ENCODE data around the gene CD86. TPM values are rescaled to one million over a fixed set of nuclear protein-coding genes. Genes with fewer than 3 reads are reported as not detected.
"Not testable (repeated sequence)": the region's sequence is repeated elsewhere in the genome, so short reads cannot be mapped to it uniquely, and the experiment has no call there.

The CD86 gene
- polyA plus RNA-seq (2014; cell fraction: cytosol; rRNA removed) = not detected in 2 replicates
- not detected in 2 replicates for polyA plus RNA-seq (2014; cell fraction: nucleus; rRNA removed)

GRCh38 chr3:122055215-122055614 lies at the start of gene CD86:
Gene CD86 (plus strand): TSS chr3:122055362. CDS start chr3:122055490, 128 bp downstream.
- DNase-seq (ENCODE audit: low spot score) = no peak

GRCh38 chr3:122006267-122006666 lies 48.9 kb upstream of the CD86 start:
- DNase-seq (ENCODE audit: low spot score) = no peak

- DNase-seq (ENCODE audit: low spot score) = no peak
Observed at GRCh38 chr3:122008166-122008565, 47.0 kb upstream of the CD86 start.

DNA sequence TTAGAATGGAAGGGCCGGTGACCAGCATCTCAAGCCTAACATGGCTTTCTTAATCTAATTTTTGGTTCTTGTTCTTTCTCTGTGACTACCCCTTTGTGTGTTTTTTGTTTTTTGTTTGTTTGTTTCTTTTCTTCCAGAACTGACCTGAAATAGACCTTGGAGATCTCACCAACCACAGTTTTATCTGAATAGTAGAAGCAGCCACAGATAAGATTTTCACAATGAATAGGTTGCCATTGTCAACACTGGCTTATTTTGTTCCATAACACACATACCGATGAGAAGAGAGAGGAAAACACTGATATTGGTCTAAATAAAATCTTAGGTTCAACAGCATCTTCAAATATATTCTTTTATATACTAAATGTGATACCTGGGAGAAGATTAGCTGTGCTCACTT lies 44.7 kb upstream of the CD86 start:
- no peak for DNase-seq (ENCODE audit: low spot score)

DNA sequence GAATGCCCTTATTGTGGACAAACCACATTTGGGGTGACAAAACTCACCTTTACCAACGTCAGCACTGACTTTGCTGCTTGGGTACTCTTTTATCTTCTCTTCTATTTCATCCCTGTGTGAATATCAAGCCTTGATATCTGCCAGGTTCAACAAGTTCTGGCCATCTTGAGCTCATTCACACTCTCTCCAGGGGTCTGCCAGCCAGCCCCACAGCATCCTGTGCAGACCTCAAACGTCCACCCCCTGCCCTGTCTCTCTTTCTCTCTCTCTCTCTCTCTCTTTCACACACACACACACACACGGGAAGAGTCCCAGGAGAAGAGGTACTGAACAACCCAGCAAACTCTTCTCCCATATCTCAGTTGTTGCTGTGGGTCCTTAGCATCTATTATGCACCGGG lies 43.8 kb upstream of the CD86 start:
- DNase-seq (ENCODE audit: low spot score) = no peak

DNA sequence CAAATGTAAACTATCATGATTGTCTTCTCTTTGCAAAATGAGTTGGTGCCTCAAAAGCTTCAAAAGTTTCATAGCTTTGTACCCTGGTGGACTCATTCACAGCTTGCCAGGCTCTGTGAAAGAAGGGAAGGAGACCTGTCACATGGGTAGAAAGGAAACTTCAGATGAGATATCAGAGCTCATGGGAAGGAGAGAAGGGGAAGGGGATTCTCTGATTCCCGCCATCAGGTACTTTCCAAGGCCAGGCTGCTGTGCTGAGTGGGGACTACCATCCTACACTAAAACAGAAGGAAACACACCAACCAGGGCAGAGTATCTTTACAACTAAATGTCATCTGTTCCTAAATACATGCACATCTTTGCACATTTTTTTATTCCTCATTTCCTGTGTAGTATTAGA lies 42.3 kb upstream of the CD86 start:
- no peak for DNase-seq (ENCODE audit: low spot score)

DNA sequence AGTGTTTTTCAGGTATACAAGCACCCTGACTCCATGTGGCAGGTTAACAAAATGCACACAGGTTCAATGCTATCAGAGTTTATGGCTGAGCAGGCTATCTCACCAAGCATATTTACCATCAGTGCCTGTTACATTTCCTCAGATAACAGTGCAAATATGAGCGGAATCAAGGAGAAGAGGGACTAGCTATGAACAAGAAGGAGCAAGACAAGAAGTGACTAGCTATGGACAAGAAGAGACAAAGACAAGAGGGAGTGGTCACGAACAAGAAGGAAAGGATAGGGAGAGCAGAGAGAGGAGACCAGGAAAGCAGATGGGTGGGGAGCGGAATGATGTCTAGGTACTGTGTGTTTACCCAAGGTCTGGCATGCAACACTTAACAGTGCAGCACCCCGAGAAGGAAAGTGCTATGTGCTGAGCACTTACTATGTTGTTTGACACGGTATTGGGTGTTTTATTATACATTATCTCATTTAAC lies 41.7 kb upstream of the CD86 start:
- DNase-seq (ENCODE audit: low spot score) = no peak

GRCh38 chr3:122014741-122015140 lies 40.4 kb upstream of the CD86 start:
- DNase-seq (ENCODE audit: low spot score) = no peak

DNA sequence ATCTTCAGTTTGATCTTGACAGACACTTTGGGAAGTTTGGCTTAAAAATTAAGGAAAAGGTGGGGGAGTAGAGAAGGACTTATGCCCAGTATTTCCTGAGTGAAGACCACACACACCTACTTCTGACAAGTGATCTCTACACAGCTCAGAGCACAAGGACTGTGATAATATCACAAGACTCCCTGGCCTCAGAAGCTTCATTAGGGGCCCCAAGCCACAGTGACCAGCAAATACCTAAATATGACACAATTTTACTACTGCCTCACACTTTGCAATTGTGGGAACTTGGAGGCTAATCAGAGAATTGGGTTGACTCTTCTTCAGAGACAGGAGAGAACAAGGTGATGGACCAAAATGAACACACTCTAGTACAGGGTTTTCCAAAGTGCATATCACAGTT lies 35.7 kb upstream of the CD86 start:
- no peak for DNase-seq (ENCODE audit: low spot score)

GRCh38 chr3:122021037-122021436 lies 34.1 kb upstream of the CD86 start:
- no peak for DNase-seq (ENCODE audit: low spot score)

DNA sequence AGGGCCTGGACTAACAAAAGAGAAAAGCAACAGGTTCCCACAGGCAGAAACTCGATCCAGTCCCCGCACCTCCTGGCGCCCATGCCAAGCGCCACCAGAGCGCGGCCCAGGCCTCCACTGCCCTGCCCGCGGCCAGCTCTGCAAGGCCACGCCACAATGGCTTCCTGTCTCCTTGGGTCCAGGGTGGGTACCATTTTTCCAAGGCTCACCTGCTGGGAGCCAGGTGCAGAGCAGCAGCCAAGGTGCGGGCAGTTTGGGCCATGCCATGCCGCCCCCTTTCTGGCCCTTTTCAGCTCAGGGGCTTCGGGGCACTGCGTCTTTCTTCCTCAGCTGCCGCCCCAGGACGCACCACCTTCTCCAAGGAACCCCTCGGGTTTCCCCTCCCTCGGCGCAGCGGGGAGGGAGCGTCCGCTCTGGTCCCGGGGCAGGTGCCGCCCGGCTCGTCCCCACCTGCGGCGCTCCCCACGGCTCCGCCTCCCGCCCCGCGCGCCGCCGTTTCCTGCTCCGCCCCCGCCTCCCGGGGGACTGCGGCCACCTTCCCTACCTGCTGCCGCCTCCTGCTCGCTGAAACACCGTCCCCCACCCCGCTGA lies 33.3 kb upstream of the CD86 start, which contains the start of gene ILDR1:
ILDR1 (minus strand) TSS at position 437 of the 591 bp plus-strand sequence; CDS start at position 267, 170 bp downstream.
- no peak for DNase-seq (ENCODE audit: low spot score)

DNA sequence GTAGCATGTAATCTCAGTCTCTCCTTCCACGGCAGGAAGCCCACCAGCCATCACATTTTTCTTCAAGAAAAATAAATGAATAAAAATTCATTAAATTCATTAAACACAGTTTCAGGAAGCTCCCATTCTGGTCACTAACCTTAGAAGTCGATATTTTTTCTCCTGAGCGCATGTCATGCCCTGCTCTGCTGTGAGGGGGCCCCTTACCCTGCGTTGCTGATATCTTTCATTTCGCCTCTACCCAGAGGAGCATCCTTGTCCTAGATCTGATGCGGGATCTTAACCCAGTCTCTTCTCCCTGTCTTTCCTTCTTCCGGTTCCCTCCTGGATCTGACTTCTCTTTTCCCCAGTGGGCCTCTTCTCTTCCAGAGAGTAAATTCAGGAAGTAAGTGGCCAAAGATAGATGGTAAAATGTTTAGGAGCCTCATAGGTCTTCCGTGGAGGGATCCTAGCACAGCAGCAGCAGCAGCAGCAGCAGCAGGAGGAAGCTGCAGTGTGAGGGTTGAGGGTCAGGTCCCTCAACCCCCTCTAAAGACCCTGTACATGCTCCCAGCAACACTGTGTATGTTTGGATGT lies 31.7 kb upstream of the CD86 start:
- no peak for DNase-seq (ENCODE audit: low spot score)

GRCh38 chr3:122024800-122025199 lies 30.4 kb upstream of the CD86 start:
- DNase-seq (ENCODE audit: low spot score) = no peak

- DNase-seq (ENCODE audit: low spot score) = no peak
Observed at GRCh38 chr3:122025296-122025695, 29.9 kb upstream of the CD86 start.

GRCh38 chr3:122030381-122031122 lies 24.6 kb upstream of the CD86 start:
- DNase-seq (ENCODE audit: low spot score) = no peak

DNA sequence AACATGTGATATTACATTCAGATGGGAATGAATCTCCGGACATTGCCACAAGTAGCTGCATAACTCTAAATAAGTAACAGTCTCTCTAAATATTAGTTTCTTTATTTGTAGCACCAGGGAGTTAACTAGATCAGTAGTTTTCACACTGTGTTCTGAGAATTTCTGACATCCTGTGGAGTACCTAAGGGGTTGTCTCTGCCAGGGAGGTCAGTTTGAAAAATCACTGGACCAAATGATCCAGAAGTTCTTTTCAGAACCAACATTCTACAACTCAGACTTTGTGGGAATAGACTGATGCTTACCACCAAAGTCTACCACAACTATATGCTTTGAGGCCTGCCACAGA lies 24.1 kb upstream of the CD86 start:
- no peak for DNase-seq (ENCODE audit: low spot score)

DNA sequence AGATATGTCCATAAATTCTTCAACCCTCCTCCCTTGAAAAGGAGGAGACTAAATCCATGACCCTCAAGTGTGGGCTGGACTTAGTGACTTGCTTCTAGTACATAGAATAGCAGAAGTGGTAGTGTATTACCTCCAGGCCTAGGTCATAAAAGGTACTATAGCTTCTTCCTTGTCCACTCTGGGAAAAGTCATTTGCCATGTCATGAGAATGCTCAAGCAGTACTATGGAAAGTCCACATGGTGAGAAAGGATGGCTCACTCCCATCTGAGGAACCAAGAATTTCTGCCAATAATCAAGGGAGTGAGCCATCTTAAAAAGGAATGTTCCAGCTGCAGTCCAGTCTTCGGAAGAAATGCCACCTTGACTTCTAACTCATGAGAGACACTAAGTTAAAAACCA lies 22.6 kb upstream of the CD86 start:
- DNase-seq (ENCODE audit: low spot score) = no peak

DNA sequence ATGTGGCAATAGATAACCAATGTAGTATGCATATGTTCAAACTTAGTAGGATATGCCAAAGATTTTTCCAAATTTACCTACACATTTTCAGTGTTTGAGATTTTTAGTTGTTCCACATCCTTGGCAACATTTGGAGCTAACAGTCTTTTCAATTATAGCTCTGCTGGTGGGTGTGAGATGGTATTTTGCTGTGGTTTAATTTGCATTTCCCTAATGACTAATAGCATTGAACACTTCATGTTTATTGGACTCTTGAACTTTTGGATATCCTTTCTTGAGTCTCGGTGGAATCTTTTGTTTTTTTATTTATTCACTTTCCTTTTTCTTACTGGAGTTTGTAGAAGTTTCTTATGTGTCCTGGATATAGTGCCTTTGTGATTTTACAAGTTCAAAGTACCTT lies 22.1 kb upstream of the CD86 start:
- DNase-seq (ENCODE audit: low spot score) = no peak

- not testable (repeated sequence) for DNase-seq (ENCODE audit: low spot score)
Observed at GRCh38 chr3:122047296-122047695, 7.9 kb upstream of the CD86 start.

GRCh38 chr3:122047773-122048172 lies 7.4 kb upstream of the CD86 start:
- peak; percentile 20 for DNase-seq (ENCODE audit: low spot score)

DNA sequence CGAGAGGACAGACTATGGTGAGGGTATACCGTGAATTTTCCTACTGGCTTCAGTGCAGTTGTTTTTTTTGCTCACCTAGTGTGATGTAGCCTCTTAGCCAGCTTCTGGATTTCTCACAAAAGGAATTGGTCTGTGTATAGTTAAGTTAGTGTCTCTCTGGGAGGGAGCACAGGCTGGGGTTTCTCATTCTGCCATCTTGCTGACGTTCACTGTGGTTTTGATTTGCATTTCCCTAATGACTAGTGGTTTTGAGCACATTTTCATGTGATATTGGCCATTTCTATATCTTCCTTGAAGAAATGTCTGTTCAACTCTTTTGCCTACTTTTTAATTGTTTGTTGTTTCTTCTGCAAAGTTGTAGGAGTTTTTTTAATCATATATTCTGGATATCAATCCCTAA lies 2.2 kb upstream of the CD86 start:
- no peak for DNase-seq (ENCODE audit: low spot score)

GRCh38 chr3:122057671-122058070 lies 2.5 kb downstream of the CD86 start:
- DNase-seq (ENCODE audit: low spot score) = no peak

- DNase-seq (ENCODE audit: low spot score) = no peak
Observed at GRCh38 chr3:122058294-122058693, 3.1 kb downstream of the CD86 start.

Measured in SK-N-DZ (cell line).